Stimulated activated CD4-positive, alpha-beta T cell treated with anti-CD3 and anti-CD28 coated beads, Interleukin-4, amount 100 ng/mL, for 4 hours (primary cell): ENCODE results near the gene AIG1.

Experiments used
- DNase-seq, 2 experiments: peaks; one replicate each; pipeline ENCODE4 v3.0.0-alpha.2; 2020

Gene AIG1

GRCh38 chr6:143098054-143098671, 37.5 kb downstream of the AIG1 start:
- no peak for DNase-seq

- DNase-seq, result no peak
Observed at GRCh38 chr6:143099647-143100046, 39.0 kb downstream of the AIG1 start.

DNA sequence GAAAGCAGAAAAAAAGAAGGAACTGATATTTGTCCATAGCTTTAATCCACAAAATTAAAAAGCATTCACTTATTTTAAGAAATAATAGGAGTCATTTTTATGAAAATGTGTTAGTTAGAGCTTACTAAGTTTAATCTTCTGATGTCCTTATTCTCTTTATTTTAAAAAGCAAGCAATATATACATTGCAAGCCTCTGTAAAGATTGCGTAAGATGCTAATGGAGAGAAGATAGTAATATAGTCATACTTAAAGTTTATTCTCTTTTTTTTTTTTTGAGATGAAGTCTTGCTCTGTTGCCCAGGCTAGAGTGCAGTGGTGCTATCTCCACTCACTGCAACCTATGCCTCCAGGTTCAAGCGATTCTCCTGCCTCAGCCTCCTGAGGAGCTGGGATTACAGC, 39.7 kb downstream of the AIG1 start:
- no peak for DNase-seq

DNA sequence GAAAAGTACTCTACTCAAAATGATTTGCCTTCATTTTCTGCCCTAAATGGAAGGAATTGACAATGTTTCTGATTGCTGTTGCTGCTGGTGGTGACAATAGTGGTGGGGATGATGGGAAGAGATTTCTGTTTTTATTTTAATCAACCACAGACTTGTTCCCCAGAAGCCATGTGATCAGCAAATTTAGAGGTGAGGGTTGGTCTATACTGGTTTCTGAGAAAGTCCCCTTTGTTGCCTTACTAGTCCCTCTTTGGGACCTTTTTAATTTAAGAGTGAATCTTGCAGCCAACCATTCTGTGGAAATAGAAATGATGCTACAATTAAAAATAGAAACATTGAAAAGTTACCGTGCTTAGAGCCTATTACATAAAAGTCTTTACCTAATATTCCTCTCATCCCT, 43.2 kb downstream of the AIG1 start:
- no peak for DNase-seq

GRCh38 chr6:143107440-143107839, 46.8 kb downstream of the AIG1 start:
- DNase-seq, result no peak

GRCh38 chr6:143107911-143108761, 47.4 kb downstream of the AIG1 start:
- DNase-seq, result no peak

GRCh38 chr6:143109196-143109595, 48.5 kb downstream of the AIG1 start:
- DNase-seq, result no peak

GRCh38 chr6:143110572-143110971, 49.9 kb downstream of the AIG1 start:
- DNase-seq, result no peak

DNA sequence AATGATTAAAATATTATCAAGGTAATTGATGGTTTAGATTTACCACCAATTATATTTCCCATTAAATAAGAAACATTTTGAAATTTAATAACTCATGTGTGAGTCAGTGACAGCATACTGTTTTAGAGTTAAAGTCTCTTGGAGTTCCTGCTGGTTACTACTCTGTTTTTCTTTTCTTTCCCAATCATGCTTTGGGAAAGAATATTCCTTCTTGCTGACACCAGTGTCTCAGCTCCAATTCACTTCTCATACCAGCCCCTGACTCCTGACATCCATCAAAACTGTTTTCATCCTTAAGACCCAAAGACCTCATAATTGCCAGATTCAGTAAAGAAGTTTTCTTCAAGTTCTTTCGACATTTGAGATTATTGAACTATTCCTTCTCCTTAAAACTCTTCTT, 50.3 kb downstream of the AIG1 start:
- no peak for DNase-seq

GRCh38 chr6:143111443-143111842, 50.8 kb downstream of the AIG1 start:
- DNase-seq, result no peak

GRCh38 chr6:143112084-143112768, 51.5 kb downstream of the AIG1 start:
- DNase-seq, result no peak

DNA sequence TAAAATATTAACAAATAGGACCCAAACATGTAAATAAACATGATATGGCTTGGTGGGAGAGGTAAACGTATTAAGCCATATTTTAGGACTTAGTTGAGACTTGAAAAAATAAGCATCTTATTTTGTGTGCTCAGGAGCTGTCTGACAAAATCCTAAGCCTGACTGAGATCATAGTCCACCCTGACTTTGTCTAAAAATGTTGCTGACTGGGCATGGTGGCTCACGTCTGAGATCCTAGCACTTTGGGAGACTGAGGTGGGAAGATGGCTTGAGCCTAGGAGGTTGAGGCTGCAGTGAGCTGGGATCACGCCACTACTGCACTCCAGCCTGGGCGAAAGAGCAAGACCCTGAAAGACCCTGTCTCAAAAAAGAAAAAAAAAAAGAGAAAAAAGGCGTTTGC, 52.1 kb downstream of the AIG1 start:
- no peak for DNase-seq

GRCh38 chr6:143115728-143116127, 55.0 kb downstream of the AIG1 start:
- no peak for DNase-seq

DNA sequence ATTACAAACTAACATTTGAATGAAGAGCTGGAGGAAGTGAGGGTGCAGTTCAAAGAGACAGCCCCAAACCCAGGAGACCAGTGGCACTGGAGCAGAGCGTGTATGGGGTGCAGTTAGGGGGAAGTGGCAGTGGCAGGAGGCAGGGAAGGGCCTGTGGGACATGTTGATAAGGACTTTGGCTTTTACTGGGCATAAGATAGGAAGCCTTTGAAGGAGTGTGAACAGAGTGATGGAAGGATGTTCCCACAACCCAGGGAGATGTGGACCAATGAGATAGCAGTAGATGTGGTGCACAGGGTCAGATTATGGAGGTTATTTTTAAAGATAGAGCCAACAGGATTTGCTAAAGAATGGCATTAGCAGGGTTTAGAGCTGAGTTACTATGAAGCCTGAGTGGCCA, 56.4 kb downstream of the AIG1 start:
- DNase-seq, result no peak

- DNase-seq, result no peak
Observed at GRCh38 chr6:143119260-143119659, 58.6 kb downstream of the AIG1 start.

- DNase-seq, result no peak
Observed at GRCh38 chr6:143123081-143123480, 62.4 kb downstream of the AIG1 start.

DNA sequence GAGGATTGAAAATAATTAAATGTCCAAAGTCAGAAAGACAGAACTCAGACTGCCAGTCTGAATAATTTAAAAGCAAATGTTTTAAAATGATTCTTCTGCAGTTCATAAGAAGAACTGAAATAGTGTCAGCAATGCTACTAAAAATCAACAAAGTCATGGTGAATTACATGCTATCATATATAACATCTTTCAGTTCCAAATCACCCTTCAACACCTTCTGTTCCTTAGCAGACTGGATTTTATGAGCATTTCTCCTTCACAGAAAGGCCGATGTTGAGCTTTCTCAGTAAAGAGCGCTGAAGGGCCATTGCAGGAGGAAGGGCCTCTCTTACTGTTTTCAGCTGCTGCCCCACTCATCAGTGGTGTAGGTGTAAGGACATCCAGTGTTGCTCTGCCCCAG, 63.3 kb downstream of the AIG1 start:
- DNase-seq, result no peak

DNA sequence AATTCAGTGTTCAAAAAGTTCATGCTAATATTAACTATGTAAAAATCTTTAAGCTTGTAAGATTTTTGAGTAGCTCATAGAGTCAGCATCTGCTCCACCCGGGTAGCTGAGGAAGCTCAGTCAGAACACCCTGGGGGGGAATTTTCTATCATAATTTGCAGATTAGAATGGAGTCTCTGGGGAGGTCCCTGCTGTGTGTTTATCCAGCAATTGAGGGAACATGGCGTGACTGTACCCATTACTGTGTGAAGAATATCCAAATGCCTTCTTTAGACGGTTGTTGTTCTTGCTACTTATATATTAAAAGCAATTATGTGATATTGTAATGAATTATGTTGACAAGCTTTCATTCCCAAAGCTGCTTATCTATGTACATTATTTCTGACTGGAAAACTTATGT, 64.8 kb downstream of the AIG1 start:
- no peak for DNase-seq

DNA sequence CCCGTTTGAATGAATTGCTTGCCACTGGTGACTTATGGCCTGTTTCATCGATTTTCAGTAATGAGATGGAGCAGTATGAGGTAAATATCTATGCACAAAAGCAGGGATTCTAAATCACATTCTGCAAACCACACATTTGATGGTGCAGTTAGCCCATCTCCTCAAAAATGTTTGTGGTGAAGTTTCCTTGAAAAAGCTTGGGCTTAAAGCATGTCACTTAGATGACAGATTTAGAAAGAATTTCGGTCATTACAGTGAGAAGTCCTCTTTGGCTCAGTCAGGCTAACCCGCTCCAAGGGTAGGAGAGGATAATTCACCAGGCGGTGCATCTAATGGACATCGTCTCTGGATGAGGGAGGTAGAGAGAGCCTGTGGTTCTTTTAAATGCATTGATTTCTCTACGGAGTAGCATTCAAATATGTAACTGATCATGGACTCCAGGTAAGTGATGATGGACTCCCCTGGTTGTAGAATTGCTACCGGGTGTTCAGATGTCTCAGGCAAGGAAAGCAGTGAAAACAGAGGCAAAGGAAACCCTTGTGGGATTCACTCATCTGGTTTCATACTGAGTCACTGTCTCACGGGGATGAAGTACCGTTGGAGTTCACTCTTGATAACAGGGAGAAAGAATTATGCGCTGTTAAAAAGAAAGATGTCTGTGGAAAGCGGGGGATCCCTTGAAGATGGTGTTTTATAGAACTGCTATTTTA, 65.3 kb downstream of the AIG1 start:
- DNase-seq, result no peak

- no peak for DNase-seq
Observed at GRCh38 chr6:143126574-143126941, 65.9 kb downstream of the AIG1 start.

- DNase-seq, result no peak
Observed at GRCh38 chr6:143127941-143128680, 67.4 kb downstream of the AIG1 start.

- no peak for DNase-seq
Observed at GRCh38 chr6:143128681-143129015, 68.0 kb downstream of the AIG1 start.

DNA sequence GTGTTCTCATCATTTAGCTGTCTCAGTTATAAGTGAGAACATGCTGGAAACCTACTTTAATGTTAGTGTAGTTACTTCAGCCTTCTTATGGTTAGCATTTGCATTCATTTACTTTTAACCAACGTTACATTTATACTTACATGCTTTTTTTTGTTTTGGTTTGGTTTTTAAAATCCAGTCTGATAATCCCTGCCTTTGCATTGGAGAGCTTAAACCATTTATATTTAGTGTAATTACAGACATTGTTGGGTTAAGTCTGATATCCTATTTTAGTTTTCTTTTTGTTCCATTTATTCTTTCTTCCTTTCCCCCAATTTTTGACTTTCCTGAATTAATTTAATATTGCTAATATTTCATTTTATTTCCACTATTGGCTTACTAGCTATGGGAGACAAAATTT, 70.2 kb downstream of the AIG1 start:
- DNase-seq, result no peak
